ENCODE data around the gene KHDC3L. TPM values are rescaled to one million over a fixed set of nuclear protein-coding genes. Genes with fewer than 3 reads are reported as not detected.
"Not testable (repeated sequence)": the region's sequence is repeated elsewhere in the genome, so short reads cannot be mapped to it uniquely, and the experiment has no call there.

The KHDC3L gene
- total RNA-seq, 6 experiments from 2014 or later, result not detected

DNA sequence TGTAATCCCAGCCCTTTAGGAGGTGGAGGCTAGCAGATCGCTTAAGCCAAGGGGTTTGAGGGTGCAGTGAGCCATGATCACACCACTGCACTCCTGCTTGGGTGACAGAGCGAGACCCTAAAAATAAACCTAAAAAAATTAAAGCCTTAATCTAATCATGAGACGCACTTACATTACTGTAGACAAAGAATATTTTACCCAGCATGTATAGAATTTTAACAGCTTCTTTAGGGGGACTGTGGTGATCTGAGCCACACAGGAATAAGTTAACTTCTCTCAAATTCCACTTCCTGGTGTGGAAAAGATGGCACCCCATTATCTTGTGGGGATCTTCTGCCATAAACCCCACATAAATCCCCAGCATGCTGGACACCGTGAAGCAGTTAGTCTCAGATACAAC lies 9.5 kb downstream of the KHDC3L start:
- Histone ChIP-seq H3K9me3 (no peaks in the 10 kb centered on the region), H3K27me3 (no peaks in the 10 kb centered on the region), H3K4me3 (no peak overlapping the region), H3K36me3 (no peaks in the 10 kb centered on the region), H3K4me1 (no peaks in the 10 kb centered on the region), H3K27ac (no peak overlapping the region)
- intact Hi-C loops (cut with DNase I), result no loop called here
- ATAC-seq, result no peak
- TF ChIP-seq, protein P1, sequence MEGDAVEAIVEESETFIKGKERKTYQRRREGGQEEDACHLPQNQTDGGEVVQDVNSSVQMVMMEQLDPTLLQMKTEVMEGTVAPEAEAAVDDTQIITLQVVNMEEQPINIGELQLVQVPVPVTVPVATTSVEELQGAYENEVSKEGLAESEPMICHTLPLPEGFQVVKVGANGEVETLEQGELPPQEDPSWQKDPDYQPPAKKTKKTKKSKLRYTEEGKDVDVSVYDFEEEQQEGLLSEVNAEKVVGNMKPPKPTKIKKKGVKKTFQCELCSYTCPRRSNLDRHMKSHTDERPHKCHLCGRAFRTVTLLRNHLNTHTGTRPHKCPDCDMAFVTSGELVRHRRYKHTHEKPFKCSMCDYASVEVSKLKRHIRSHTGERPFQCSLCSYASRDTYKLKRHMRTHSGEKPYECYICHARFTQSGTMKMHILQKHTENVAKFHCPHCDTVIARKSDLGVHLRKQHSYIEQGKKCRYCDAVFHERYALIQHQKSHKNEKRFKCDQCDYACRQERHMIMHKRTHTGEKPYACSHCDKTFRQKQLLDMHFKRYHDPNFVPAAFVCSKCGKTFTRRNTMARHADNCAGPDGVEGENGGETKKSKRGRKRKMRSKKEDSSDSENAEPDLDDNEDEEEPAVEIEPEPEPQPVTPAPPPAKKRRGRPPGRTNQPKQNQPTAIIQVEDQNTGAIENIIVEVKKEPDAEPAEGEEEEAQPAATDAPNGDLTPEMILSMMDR (IDR thresholded peaks at IDR 0.05), result no peak
- TF ChIP-seq POLR2A (IDR thresholded peaks at IDR 0.05), result no peak
- WGBS (ENCODE audit: insufficient coverage, low coverage, low lambda C conversion rate, missing lambda C conversion rate), result 90% methylated on average over 3 of the region's 4 CpGs
- no peak for DNase-seq

DNA sequence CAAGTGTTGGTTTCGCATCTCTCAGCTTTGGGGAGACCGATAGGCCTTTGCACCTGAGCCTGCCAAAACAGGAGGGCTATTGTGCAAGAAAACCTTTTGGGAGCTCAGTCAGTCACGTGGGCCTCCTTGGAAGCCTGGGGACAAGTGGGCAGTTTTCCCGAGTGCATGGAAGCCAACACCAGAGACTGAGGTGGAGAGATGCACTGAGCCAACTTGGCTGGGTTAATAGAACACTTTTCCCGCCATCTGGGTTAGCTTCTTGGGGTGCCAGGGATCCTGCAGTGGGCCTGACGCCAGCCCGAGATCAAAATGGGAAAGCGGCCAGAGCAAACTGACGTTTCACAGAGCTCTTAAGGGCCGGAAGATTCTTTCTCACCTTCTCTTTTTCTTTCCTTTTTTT lies 10.1 kb downstream of the KHDC3L start:
- TF ChIP-seq POLR2A (IDR thresholded peaks at IDR 0.05), result no peak
- TF ChIP-seq, protein P1 (IDR thresholded peaks at IDR 0.05), result no peak
- Histone ChIP-seq H3K27ac (no peak overlapping the region), H3K4me3 (no peak overlapping the region), H3K4me1 (no peaks in the 10 kb centered on the region), H3K9me3 (no peaks in the 10 kb centered on the region), H3K27me3 (no peaks in the 10 kb centered on the region), H3K36me3 (no peaks in the 10 kb centered on the region)
- peak in 1 of 3 donors; percentile 55 for DNase-seq
- intact Hi-C loops (cut with DNase I), result no loop called here
- 77% methylated on average over 6 of the region's 10 CpGs for WGBS (ENCODE audit: insufficient coverage, low coverage, low lambda C conversion rate, missing lambda C conversion rate)
- peak in 1 of 4 donors; percentile 28 for ATAC-seq

DNA sequence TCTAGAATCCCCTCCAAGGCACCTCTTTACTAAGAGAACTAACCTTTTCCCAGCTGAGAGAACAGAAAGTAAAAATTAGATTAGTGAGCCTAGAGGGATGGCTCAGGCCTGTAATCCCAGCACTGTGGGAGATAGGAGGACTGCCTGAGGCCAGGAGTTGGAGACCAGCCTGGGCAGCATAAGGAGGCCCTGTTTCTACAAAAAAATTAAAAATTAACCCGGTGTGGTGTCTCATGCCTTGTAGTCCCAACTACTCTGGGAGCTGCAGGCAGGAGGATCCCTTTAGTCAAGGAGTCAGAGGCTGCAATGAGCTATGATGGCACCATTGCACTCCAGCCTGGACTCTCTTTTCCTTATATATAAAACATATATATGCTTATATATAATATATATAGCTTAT lies 12.8 kb downstream of the KHDC3L start:
- no peak for TF ChIP-seq POLR2A (IDR thresholded peaks at IDR 0.05)
- TF ChIP-seq, protein P1 (IDR thresholded peaks at IDR 0.05), result no peak
- no peak overlapping the region for H3K27ac ChIP-seq
- 43% methylated on average over 1 of the region's 1 CpG for WGBS (ENCODE audit: insufficient coverage, low coverage, low lambda C conversion rate, missing lambda C conversion rate)
- no peak overlapping the region for H3K4me3 ChIP-seq
- H3K36me3 ChIP-seq, result no peaks in the 10 kb centered on the region
- DNase-seq (no peak), ATAC-seq (peak in 2 of 4 donors; percentile 41 to 45)
- H3K4me1 ChIP-seq, result no peaks in the 10 kb centered on the region
- intact Hi-C loops (cut with DNase I), result no loop called here
- no peaks in the 10 kb centered on the region for H3K9me3 ChIP-seq
- H3K27me3 ChIP-seq, result no peaks in the 10 kb centered on the region

DNA sequence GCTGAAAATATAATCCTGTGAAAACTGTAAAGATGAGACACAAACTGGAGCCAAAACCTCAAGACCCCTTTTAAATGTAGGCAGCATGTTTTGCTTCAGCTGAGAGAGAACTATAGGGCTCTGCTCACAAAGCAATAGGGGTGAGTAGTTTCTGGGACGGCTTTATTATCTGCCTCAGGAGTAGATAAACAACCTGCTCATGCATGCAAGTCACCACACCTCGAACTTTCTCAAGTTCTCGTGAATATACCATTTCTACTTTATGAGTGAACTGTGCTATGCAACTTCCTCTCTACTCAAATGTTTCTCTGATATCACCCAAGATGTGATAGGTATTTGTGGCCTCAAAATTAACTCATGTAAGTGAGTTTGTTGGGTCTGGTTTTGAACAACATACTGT lies 14.8 kb downstream of the KHDC3L start:
- ATAC-seq, result no peak
- intact Hi-C loops (cut with DNase I), result no loop called here
- Histone ChIP-seq H3K4me3 (no peak overlapping the region), H3K36me3 (no peaks in the 10 kb centered on the region), H3K27me3 (no peaks in the 10 kb centered on the region), H3K27ac (no peak overlapping the region), H3K9me3 (no peaks in the 10 kb centered on the region), H3K4me1 (no peaks in the 10 kb centered on the region)
- no peak for DNase-seq
- TF ChIP-seq, protein P1 (IDR thresholded peaks at IDR 0.05), result no peak
- TF ChIP-seq POLR2A (IDR thresholded peaks at IDR 0.05), result no peak
- WGBS (ENCODE audit: insufficient coverage, low coverage, low lambda C conversion rate, missing lambda C conversion rate), result 56% methylated on average over 3 of the region's 3 CpGs

DNA sequence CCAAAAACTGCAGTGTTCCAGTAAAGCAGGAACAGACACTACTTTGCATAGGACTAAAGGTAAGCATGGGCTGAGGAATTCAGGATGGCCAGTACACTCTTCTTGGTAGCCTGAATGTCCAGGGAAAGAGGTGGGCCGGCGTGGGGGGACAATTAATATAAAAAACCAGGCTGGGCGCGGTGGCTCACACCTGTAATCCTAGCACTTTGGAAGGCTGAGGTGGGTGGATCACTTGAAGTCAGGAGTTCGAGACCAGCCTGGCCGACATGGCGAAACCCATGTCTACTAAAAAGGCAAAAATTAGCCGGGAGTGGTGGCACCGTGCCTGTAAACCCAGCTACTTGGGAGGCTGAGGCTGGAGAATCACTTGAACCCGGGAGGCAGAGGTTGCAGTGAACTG lies 19.1 kb downstream of the KHDC3L start:
- not testable (repeated sequence) for H3K9me3 ChIP-seq

More for the DNA sequence above, 19.1 kb downstream of the KHDC3L start:
- 86% methylated on average over 10 of the region's 10 CpGs for WGBS (ENCODE audit: insufficient coverage, low coverage, low lambda C conversion rate, missing lambda C conversion rate)
- H3K4me3 ChIP-seq; H3K36me3 ChIP-seq; ATAC-seq; H3K4me1 ChIP-seq; H3K27me3 ChIP-seq; intact Hi-C loops (cut with DNase I); DNase-seq; H3K27ac ChIP-seq: not testable (repeated sequence)

Measured in right lobe of liver (tissue), 6 donors.